Stomach smooth muscle (tissue), 2 donors: ENCODE measurements around the gene UBE2S.

Experiments used
- H3K27ac ChIP-seq: one replicate; pipeline ENCODE4 v1.7.0; 2013; ENCODE audit warnings: mild to moderate bottlenecking, low read length, inconsistent platforms
- H3K27me3 ChIP-seq, 2 donors: one replicate each; pipeline ENCODE4 v1.7.0; 2013; ENCODE audit warnings: low read length in 2 of 2; ENCODE audit not compliant: insufficient read depth in 2 of 2, control insufficient read depth in 1 of 2
- H3K36me3 ChIP-seq, 2 donors: one replicate each; pipeline ENCODE4 v1.7.0; 2013; ENCODE audit warnings: low read length in 2 of 2; ENCODE audit not compliant: control insufficient read depth in 2 of 2, insufficient read depth in 2 of 2
- H3K4me1 ChIP-seq: one replicate; pipeline ENCODE4 v1.7.0; 2013; ENCODE audit warnings: low read length; ENCODE audit not compliant: control insufficient read depth, insufficient read depth
- H3K4me3 ChIP-seq, 2 donors: one replicate each; pipeline ENCODE4 v1.7.0; 2013; ENCODE audit warnings: low read length in 2 of 2
- H3K9ac ChIP-seq, 2 donors: one replicate each; pipeline ENCODE4 v1.7.0; 2013; ENCODE audit warnings: low read length in 2 of 2, mild to moderate bottlenecking in 1 of 2
- H3K9me3 ChIP-seq, 2 donors: one replicate each; pipeline ENCODE4 v1.7.0; 2013; ENCODE audit warnings: low read length in 2 of 2; ENCODE audit not compliant: control insufficient read depth in 2 of 2
- donor health status: healthy.
- donor health status: Pancreatic carcinoma.

UBE2S gene

DNA sequence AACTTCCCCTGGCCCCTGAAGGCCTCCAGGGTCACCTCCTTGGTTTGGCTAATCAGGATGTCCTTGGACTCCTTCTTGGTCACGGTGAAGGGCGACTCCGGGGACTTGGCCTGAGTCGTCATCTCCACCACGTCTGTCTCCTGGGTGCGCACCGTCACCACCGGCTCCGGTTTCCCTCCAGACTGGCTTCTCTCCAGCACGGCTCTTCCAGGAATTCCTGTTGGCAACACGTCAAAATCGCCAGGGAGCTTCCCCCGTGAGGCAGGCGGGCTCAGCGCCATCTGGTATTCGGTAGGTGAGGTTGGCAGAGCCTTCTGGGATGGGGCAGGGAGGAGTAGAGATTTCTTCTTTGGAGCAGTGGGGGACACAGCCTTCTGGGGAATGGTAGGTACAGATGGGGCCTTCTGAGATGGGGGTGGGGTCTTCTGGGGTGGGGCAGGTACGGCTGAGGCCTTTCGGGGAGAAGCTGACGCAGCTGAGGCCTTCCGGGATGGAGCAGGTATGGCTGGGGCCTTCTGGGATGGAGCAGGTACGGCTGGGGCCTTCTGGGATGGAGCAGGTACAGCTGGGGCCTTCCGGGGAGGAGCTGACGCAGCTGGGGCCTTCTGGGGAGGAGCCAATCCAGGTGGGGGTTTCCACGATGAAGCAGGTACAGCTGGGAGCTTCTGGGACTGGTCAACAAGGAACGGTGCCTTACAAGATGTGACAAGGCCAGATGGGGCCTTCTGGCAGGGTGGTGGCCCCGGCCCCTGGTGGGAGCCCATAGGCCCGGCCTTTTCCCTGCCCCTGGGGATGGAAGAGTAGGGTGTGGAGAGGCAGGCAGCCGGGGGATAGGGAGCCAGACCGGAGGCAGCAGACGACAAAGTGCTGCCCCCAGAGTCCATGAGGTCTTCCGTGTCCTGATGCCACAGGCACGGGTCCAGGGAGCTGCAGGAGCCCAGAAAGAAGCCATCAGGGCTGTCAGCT lies 48.4 kb downstream of the UBE2S start:
- no peaks in the 10 kb centered on the region for H3K9me3 ChIP-seq
- no peak overlapping the region for H3K27ac ChIP-seq
- H3K4me1 ChIP-seq = no peaks in the 10 kb centered on the region
- H3K4me3 ChIP-seq = no peak overlapping the region
- no peaks in the 10 kb centered on the region for H3K36me3 ChIP-seq
- H3K9ac ChIP-seq = no peak overlapping the region
- peaks cover 9 to 16% of the 10 kb centered on the region in 2 donors for H3K27me3 ChIP-seq

DNA sequence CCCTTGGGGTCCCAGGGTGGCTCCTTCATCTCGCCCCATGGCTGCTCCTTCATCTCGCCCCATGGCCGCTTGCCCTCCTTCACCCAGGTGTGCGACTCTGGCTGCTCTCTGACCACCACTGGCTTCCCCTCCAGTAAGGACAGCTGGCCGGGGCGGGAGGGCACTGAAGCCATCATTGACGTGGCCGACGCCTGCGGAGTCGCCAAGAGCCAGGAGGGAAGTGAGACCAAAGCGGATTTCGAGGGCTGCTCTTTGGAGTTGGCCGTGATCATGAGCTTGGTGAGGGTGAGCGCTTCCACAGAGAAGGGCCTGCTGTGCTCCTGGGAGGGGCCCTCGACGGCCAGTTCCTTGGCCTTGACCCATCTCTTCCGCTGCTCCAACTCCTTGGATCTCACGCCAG lies 49.1 kb downstream of the UBE2S start:
- H3K27ac ChIP-seq = no peak overlapping the region
- peaks cover 3% of the 10 kb centered on the region for H3K4me1 ChIP-seq
- H3K36me3 ChIP-seq = no peaks in the 10 kb centered on the region
- no peak overlapping the region for H3K9ac ChIP-seq
- no peak overlapping the region for H3K4me3 ChIP-seq
- H3K9me3 ChIP-seq = no peaks in the 10 kb centered on the region
- H3K27me3 ChIP-seq = peaks cover 17 to 18% of the 10 kb centered on the region in 2 donors

DNA sequence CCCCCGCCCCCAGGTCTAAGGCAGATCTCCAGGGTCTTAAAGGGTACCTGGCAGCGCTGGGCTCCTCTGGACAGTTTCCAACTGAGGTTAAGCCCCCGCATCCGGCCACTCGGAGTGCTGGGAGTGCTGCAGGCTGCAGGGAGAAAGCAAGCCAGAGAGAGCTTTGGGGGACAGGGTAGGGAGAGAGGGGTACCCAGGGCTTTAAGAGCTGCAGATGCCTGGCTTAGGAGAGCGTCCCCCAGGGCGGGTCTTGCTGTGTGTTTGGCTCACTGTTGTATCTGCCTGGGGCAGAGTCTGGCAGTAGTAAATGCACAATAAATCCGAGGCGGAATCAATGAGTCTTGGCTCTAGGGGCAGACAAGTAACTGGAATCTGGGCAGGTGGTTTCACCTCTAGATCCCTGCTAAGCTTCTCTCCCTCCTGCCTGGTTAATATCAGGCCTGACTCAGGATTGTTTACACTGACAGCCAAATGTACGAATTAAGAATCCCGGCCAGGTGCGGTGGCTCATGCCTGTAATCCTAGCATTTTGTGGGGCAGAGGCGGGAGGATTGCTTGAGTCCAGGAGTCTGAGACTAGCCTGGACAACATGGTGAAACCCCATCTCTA lies 52.3 kb downstream of the UBE2S start:
- no peak overlapping the region for H3K4me3 ChIP-seq
- peaks cover 45 to 47% of the 10 kb centered on the region in 2 donors for H3K27me3 ChIP-seq

DNA sequence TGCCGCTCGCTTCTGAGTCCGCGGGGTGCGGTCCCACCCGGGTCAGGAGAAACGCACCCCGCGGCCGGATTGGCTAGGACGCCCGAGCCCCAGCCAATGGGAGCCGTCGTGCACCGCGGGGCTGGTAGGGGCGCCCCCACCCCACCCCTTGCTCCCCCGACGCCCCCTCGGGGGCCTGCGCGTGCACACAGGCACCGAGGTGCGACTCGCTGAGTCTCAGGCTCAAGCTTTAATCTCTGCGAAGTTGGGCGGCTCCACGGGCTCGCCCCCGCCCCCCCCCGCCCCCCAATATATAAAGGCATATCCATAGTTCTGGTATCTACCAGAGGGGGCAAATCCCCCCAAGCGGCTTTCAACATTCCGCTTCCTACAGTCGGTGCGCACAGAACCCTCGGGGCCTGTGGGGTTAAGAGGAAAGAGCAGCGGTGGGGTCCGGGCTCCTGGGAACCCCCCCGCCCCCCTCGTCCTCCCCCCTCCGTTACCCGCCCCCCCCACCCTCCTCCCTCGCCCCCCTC lies 52.8 kb downstream of the UBE2S start, which contains the start of gene COX6B2:
Gene COX6B2 (minus strand): TSS at position 22 of the 515 bp plus-strand sequence. CDS start 198 bp downstream, outside the sequence.
- H3K27me3 ChIP-seq = peaks cover 46 to 50% of the 10 kb centered on the region in 2 donors
- peak within 1 kb of the TSS; percentile 38 to 62 for H3K4me3 ChIP-seq
- H3K4me1 ChIP-seq = peaks cover 6% of the 10 kb centered on the region
- no peak within 1 kb of the TSS for H3K9ac ChIP-seq
- no peak within 1 kb of the TSS for H3K27ac ChIP-seq
- H3K36me3 ChIP-seq = no peaks in the 10 kb centered on the region
- no peaks in the 10 kb centered on the region for H3K9me3 ChIP-seq

More for the DNA sequence above, 52.3 kb downstream of the UBE2S start:
- Histone ChIP-seq H3K36me3 (no peaks in the 10 kb centered on the region), H3K9ac (no peak overlapping the region), H3K4me1 (peaks cover 6% of the 10 kb centered on the region), H3K27ac (no peak overlapping the region), H3K9me3 (no peaks in the 10 kb centered on the region)

DNA sequence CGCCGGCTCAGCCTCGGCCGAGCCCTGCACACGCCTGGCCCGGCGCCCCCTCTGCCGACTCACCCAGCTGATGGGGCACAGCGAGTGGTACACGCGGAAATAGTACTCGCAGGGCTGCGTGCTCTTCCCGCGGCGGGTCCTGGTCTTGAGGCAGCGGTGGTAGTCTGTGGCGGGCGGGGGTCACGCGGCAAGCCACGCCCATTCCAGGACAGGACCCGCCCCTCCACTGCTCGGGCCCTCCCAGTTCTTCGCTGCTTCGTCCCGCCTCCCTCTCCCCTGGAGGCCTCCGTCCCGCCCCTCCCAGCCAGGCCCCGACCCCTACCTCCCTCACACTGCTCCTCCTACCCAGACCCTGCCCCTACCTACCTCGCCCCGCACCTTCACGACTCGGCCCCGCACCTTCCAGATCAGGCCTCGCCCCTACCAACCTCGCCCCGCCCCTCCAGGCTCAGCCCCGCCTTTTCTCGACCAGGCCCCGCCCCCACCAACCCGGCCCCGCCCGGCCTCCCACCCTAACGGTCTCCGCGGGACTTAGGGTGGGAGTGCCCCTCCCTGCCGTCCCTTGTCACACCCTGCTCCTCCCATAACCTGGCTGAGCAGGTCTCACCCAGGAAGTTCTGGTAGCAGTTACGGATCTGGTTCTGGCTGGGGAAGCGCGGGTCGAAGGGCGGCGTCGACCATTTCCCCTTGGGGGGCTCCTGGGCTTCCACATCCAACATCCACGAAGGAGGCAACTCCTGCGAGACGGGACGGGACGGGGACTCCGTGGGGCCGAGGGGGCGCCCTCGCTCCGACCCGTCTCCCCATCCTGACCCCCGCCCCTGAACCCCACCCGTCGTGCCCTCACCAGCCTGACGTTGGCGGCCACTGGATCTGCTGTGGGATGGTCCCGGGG lies 53.5 kb downstream of the UBE2S start:
- Histone ChIP-seq H3K4me3 (peak overlapping the region; percentile 38 to 62), H3K9ac (no peak overlapping the region), H3K4me1 (peaks cover 6% of the 10 kb centered on the region), H3K9me3 (no peaks in the 10 kb centered on the region), H3K27ac (no peak overlapping the region), H3K36me3 (no peaks in the 10 kb centered on the region), H3K27me3 (peaks cover 46 to 50% of the 10 kb centered on the region in 2 donors)

DNA sequence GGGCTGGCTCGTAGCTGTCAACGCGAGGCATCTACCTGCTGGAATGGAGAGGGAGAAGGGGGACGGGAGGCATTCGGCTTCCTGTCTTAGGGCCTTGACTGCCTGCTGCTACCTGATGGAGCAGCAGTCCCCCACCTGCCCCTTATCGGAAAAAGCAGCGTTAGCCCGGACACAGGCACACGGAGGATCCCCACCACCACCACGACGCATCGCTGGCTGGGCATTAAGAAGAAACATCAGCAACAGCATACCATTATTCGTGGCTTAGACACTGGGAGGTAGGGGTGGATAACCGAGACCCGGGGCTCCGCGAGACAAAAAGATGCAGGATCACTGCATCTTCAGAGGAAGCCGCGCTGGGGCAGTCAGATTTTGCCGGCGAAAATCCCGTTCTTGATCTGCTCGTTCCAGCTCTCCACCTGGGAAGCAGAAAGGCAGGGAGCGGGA lies 54.2 kb downstream of the UBE2S start:
- Histone ChIP-seq H3K27me3 (peaks cover 46 to 50% of the 10 kb centered on the region in 2 donors), H3K36me3 (no peaks in the 10 kb centered on the region), H3K4me1 (peaks cover 6% of the 10 kb centered on the region), H3K9me3 (no peaks in the 10 kb centered on the region), H3K4me3 (peak overlapping the region; percentile 38 to 62), H3K9ac (no peak overlapping the region), H3K27ac (no peak overlapping the region)

DNA sequence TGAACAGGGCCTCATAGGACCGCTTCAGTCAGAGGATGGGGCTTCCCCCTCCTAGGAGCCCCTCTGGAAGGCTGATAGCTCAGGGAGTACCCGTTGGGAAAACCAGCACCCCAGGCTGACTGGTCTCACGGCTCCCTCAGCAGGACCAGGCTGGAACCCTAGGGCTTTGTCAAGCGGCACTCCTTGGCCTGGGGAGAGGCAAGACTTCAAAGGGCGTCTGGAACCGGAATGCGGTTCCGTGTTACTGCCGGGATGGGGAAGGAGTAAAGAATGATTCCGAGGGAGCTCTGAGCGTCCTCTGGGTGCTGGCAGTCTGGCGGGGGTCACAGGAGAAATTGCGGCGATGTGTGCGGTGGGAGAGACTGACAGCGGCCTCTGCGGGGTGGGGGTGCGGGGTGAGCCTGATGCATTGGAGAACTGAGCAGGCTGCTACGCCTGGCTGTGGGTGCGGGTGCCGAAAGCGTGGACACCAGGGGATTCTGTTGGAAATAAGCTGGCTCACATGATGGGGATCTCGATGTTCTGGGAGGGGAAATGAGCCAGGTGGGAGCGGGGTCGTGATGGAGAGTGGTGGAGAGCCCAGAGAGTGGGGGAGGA lies 54.9 kb downstream of the UBE2S start:
- peaks cover 46 to 50% of the 10 kb centered on the region in 2 donors for H3K27me3 ChIP-seq
- no peak overlapping the region for H3K4me3 ChIP-seq
- no peaks in the 10 kb centered on the region for H3K9me3 ChIP-seq

DNA sequence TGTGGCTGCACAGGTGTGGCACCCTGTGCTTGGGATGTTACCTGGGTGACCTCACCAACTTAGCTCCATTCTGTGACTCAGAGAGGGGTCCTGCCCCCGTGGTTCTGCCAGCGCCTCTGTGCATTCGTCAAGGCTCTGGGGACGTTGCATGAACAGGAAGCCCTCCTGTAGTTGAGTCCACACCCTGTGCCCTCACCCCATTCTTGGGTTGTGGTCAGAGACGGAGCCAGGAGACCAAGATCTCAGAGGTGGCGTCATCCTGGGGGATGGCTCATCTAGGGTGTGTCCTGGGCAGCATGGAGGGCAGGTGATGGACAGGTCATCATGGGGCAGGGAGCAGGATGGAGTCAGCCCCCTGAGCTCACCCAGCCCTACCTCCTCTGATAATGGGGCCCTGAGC lies 55.5 kb downstream of the UBE2S start:
- Histone ChIP-seq H3K4me3 (no peak overlapping the region), H3K9ac (no peak overlapping the region), H3K27me3 (peaks cover 42 to 50% of the 10 kb centered on the region in 2 donors), H3K9me3 (no peaks in the 10 kb centered on the region), H3K4me1 (peaks cover 6% of the 10 kb centered on the region), H3K36me3 (no peaks in the 10 kb centered on the region), H3K27ac (no peak overlapping the region)

More for the DNA sequence above, 54.9 kb downstream of the UBE2S start:
- Histone ChIP-seq H3K27ac (no peak overlapping the region), H3K9ac (no peak overlapping the region), H3K36me3 (no peaks in the 10 kb centered on the region), H3K4me1 (peaks cover 6% of the 10 kb centered on the region)

DNA sequence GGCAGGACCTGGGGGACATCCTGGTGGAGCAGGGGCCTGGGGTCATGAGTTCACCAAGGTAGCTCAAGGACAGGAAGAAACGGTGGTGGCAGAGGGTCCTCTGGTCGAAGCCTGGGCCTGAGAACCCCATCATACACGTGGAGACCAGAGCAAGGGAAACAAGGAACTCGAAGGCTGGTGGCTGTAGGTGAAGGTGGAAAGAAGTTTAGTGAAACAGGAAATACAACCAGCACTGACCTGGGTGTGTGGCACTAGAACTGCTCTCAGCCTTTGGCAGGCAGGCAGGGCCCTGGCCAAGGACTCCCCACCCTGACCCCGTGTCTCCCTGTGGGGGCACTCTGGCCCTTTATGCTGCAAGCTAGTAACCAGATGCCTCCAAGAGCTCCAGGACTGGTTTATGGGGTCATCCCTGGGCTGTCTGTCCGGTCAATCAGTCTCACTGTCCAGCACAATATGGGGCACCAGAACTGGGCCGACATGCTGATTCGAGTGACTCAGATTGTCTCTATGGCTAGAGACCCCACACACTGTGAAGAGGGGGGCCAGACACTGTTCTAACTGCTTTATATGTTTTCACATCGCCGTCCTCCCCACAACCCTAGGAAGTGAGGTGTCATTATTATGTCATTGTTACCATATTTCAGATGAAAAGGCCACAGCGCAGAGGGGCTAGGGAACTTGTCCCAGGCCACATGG lies 56.8 kb downstream of the UBE2S start:
- Histone ChIP-seq H3K4me3 (no peak overlapping the region), H3K4me1 (peaks cover 10% of the 10 kb centered on the region), H3K9ac (no peak overlapping the region), H3K36me3 (no peaks in the 10 kb centered on the region), H3K27me3 (peaks cover 39 to 50% of the 10 kb centered on the region in 2 donors), H3K27ac (no peak overlapping the region), H3K9me3 (no peaks in the 10 kb centered on the region)
